ENCODE data around the gene DOCK1. TPM values are rescaled to one million over a fixed set of nuclear protein-coding genes. Genes with fewer than 3 reads are reported as not detected.
"Not testable (repeated sequence)": the region's sequence is repeated elsewhere in the genome, so short reads cannot be mapped to it uniquely, and the experiment has no call there.

Gene DOCK1
- total and polyA plus RNA-seq, 2 donors from 2014 or later, result 15.8 to 81.7 TPM

- DNase-seq (no peak), FAIRE-seq (no peak)
- peaks cover 0 to 5% (median 0%) of the 10 kb centered on the region in 3 donors for H3K4me1 ChIP-seq (ENCODE audit: control insufficient read depth in 2 of 3, insufficient read depth in 2 of 3, low read depth in 1 of 3, low read length in 3 of 3)
- no peak overlapping the region for H3K9ac ChIP-seq (ENCODE audit: low read length in 3 of 3)
- H3K36me3 ChIP-seq (ENCODE audit: control insufficient read depth in 2 of 3, insufficient read depth in 3 of 3, low read length in 3 of 3), result no peaks in the 10 kb centered on the region
- H3K4me3 ChIP-seq (ENCODE audit: low read length in 3 of 3), result no peak overlapping the region
- no peaks in the 10 kb centered on the region for H3K27me3 ChIP-seq (ENCODE audit: control insufficient read depth, insufficient read depth, low read length)
- H3K27ac ChIP-seq (ENCODE audit: low read depth in 2 of 2, low read length in 2 of 2), result no peak overlapping the region
- TF ChIP-seq, protein P1, sequence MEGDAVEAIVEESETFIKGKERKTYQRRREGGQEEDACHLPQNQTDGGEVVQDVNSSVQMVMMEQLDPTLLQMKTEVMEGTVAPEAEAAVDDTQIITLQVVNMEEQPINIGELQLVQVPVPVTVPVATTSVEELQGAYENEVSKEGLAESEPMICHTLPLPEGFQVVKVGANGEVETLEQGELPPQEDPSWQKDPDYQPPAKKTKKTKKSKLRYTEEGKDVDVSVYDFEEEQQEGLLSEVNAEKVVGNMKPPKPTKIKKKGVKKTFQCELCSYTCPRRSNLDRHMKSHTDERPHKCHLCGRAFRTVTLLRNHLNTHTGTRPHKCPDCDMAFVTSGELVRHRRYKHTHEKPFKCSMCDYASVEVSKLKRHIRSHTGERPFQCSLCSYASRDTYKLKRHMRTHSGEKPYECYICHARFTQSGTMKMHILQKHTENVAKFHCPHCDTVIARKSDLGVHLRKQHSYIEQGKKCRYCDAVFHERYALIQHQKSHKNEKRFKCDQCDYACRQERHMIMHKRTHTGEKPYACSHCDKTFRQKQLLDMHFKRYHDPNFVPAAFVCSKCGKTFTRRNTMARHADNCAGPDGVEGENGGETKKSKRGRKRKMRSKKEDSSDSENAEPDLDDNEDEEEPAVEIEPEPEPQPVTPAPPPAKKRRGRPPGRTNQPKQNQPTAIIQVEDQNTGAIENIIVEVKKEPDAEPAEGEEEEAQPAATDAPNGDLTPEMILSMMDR (IDR thresholded peaks at IDR 0.05; ENCODE audit: borderline replicate concordance, extremely low read depth, insufficient read depth), result no peak
- intact Hi-C loops (cut with DNase I), result no loop called here
- H3K9me3 ChIP-seq (ENCODE audit: control insufficient read depth in 2 of 3, insufficient read depth in 1 of 3, low read length in 3 of 3), result no peaks in the 10 kb centered on the region
Measured at GRCh38 chr10:126910798-126911197, 5.6 kb downstream of the DOCK1 start.

- Histone ChIP-seq H3K9me3 (ENCODE audit: control insufficient read depth in 2 of 3, insufficient read depth in 1 of 3, low read length in 3 of 3) (no peaks in the 10 kb centered on the region), H3K27me3 (ENCODE audit: control insufficient read depth, insufficient read depth, low read length) (no peaks in the 10 kb centered on the region), H3K9ac (ENCODE audit: low read length in 3 of 3) (no peak overlapping the region), H3K4me1 (ENCODE audit: control insufficient read depth in 2 of 3, insufficient read depth in 2 of 3, low read depth in 1 of 3, low read length in 3 of 3) (peaks cover 0 to 5% (median 0%) of the 10 kb centered on the region in 3 donors), H3K27ac (ENCODE audit: low read depth in 2 of 2, low read length in 2 of 2) (no peak overlapping the region), H3K36me3 (ENCODE audit: control insufficient read depth in 2 of 3, insufficient read depth in 3 of 3, low read length in 3 of 3) (no peaks in the 10 kb centered on the region), H3K4me3 (ENCODE audit: low read length in 3 of 3) (no peak overlapping the region)
- FAIRE-seq (no peak), DNase-seq (no peak)
- TF ChIP-seq, protein P1 (IDR thresholded peaks at IDR 0.05; ENCODE audit: borderline replicate concordance, extremely low read depth, insufficient read depth), result no peak
- intact Hi-C loops (cut with DNase I), result no loop called here
Measured at GRCh38 chr10:126911301-126911700, 6.1 kb downstream of the DOCK1 start.

DNA sequence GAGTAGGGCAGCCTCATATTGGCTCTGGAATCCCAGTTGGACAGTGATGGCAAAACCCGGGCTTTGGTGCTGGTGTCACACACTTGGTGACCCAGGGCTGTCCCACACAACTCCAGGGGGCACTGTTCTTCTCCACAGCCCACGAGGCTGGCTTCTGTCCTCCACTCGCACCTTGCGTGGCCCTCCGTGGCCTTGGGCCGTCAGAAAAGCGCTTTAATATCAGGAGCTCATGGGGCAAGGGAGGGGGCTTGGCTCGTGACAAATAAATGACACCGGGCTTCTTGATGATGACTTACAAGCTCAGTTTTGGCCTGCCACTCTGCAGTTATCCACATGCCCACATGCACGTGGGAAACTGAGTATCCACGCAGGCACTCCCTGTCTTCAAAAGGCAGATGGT, 8.1 kb downstream of the DOCK1 start:
- Histone ChIP-seq H3K36me3 (ENCODE audit: control insufficient read depth in 2 of 3, insufficient read depth in 3 of 3, low read length in 3 of 3) (no peaks in the 10 kb centered on the region), H3K9me3 (ENCODE audit: control insufficient read depth in 2 of 3, insufficient read depth in 1 of 3, low read length in 3 of 3) (no peaks in the 10 kb centered on the region), H3K9ac (ENCODE audit: low read length in 3 of 3) (no peak overlapping the region), H3K4me1 (ENCODE audit: control insufficient read depth in 2 of 3, insufficient read depth in 2 of 3, low read depth in 1 of 3, low read length in 3 of 3) (peaks cover 0 to 11% (median 8%) of the 10 kb centered on the region in 3 donors), H3K27ac (ENCODE audit: low read depth in 2 of 2, low read length in 2 of 2) (no peak overlapping the region), H3K4me3 (ENCODE audit: low read length in 3 of 3) (no peak overlapping the region), H3K27me3 (ENCODE audit: control insufficient read depth, insufficient read depth, low read length) (no peaks in the 10 kb centered on the region)
- DNase-seq, result no peak
- intact Hi-C loops (cut with DNase I), result no loop called here
- no peak for FAIRE-seq
- TF ChIP-seq, protein P1 (IDR thresholded peaks at IDR 0.05; ENCODE audit: borderline replicate concordance, extremely low read depth, insufficient read depth), result no peak

DNA sequence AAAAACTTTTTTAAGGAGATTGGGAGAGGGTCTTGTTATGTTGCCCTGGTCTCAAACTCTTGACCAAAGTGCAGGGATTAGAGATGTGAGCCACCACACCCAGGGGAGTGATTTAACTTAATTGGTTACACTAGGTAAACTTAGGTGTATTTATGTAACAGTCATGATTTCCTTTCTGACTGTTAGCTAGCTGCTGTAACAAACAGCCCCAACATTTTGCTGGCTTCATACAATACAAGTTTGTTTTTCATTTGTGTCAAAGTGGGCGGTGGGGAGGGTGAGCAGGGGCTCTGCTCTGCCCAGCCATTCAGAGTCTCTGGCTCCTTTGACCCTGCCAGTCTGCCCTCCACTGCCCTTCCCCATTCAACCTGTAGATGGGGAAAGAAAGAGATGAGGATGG, 9.3 kb downstream of the DOCK1 start:
- DNase-seq (no peak), FAIRE-seq (no peak)
- intact Hi-C loops (cut with DNase I), result no loop called here
- H3K9me3 ChIP-seq (ENCODE audit: control insufficient read depth in 2 of 3, insufficient read depth in 1 of 3, low read length in 3 of 3), result no peaks in the 10 kb centered on the region
- no peak overlapping the region for H3K9ac ChIP-seq (ENCODE audit: low read length in 3 of 3)
- H3K4me3 ChIP-seq (ENCODE audit: low read length in 3 of 3), result no peak overlapping the region
- no peaks in the 10 kb centered on the region for H3K27me3 ChIP-seq (ENCODE audit: control insufficient read depth, insufficient read depth, low read length)
- H3K27ac ChIP-seq (ENCODE audit: low read depth in 2 of 2, low read length in 2 of 2), result no peak overlapping the region
- TF ChIP-seq, protein P1 (IDR thresholded peaks at IDR 0.05; ENCODE audit: borderline replicate concordance, extremely low read depth, insufficient read depth), result no peak
- no peaks in the 10 kb centered on the region for H3K36me3 ChIP-seq (ENCODE audit: control insufficient read depth in 2 of 3, insufficient read depth in 3 of 3, low read length in 3 of 3)
- H3K4me1 ChIP-seq (ENCODE audit: control insufficient read depth in 2 of 3, insufficient read depth in 2 of 3, low read depth in 1 of 3, low read length in 3 of 3), result peaks cover 0 to 21% (median 14%) of the 10 kb centered on the region in 3 donors

- H3K36me3 ChIP-seq (ENCODE audit: control insufficient read depth in 2 of 3, insufficient read depth in 3 of 3, low read length in 3 of 3); H3K9me3 ChIP-seq (ENCODE audit: control insufficient read depth in 2 of 3, insufficient read depth in 1 of 3, low read length in 3 of 3); intact Hi-C loops (cut with DNase I); H3K27me3 ChIP-seq (ENCODE audit: control insufficient read depth, insufficient read depth, low read length); H3K4me3 ChIP-seq (ENCODE audit: low read length in 3 of 3); H3K27ac ChIP-seq (ENCODE audit: low read depth in 2 of 2, low read length in 2 of 2); FAIRE-seq; DNase-seq; H3K9ac ChIP-seq (ENCODE audit: low read length in 3 of 3): not testable (repeated sequence)
- peaks cover 0 to 22% (median 14%) of the 10 kb centered on the region in 3 donors for H3K4me1 ChIP-seq (ENCODE audit: control insufficient read depth in 2 of 3, insufficient read depth in 2 of 3, low read depth in 1 of 3, low read length in 3 of 3)
Measured at GRCh38 chr10:126916952-126917351, 11.7 kb downstream of the DOCK1 start.
